DMS153 (cell line): ENCODE data around the gene TBKBP1.

ENCODE experiments used
- DNase-seq: peaks from one replicate; lab custom pipeline; 2025; lab: John Stamatoyannopoulos, UW

Gene TBKBP1

GRCh38 chr17:47697906-47698711 lies 4.1 kb downstream of the TBKBP1 start:
- no peak for DNase-seq

GRCh38 chr17:47698749-47699535 lies 5.0 kb downstream of the TBKBP1 start:
- DNase-seq: no peak

- DNase-seq: no peak
Observed at GRCh38 chr17:47699536-47699840, 5.5 kb downstream of the TBKBP1 start.

- no peak for DNase-seq
Observed at GRCh38 chr17:47700471-47701449, 6.8 kb downstream of the TBKBP1 start.

GRCh38 chr17:47701608-47702007 lies 7.6 kb downstream of the TBKBP1 start:
- no peak for DNase-seq

- DNase-seq: no peak
Observed at GRCh38 chr17:47702391-47702995, 8.5 kb downstream of the TBKBP1 start.

GRCh38 chr17:47703191-47703591 lies 9.2 kb downstream of the TBKBP1 start:
- no peak for DNase-seq

- DNase-seq: no peak
Observed at GRCh38 chr17:47703671-47704070, 9.7 kb downstream of the TBKBP1 start.

- no peak for DNase-seq
Observed at GRCh38 chr17:47704116-47704515, 10.2 kb downstream of the TBKBP1 start.

GRCh38 chr17:47704736-47705135 lies 10.8 kb downstream of the TBKBP1 start:
- DNase-seq: no peak

GRCh38 chr17:47705536-47706530 lies 11.9 kb downstream of the TBKBP1 start:
- no peak for DNase-seq

- no peak for DNase-seq
Observed at GRCh38 chr17:47707056-47707804, 13.3 kb downstream of the TBKBP1 start.

GRCh38 chr17:47707884-47708283 lies 13.9 kb downstream of the TBKBP1 start:
- no peak for DNase-seq

GRCh38 chr17:47708312-47708863 lies 14.4 kb downstream of the TBKBP1 start:
- no peak for DNase-seq

- no peak for DNase-seq
Observed at GRCh38 chr17:47708864-47709541, 15.0 kb downstream of the TBKBP1 start.

- no peak for DNase-seq
Observed at GRCh38 chr17:47709594-47709993, 15.6 kb downstream of the TBKBP1 start.

- no peak for DNase-seq
Observed at GRCh38 chr17:47711366-47712099, 17.6 kb downstream of the TBKBP1 start.

- DNase-seq: no peak
Observed at GRCh38 chr17:47712330-47713023, 18.5 kb downstream of the TBKBP1 start.
